NCI-H187 treated with DMSO at 0.1 percent for 48 hours (cell line): ENCODE data around the gene SPTY2D1.
A peak's percentile ranks its signal among the peaks of the same experiment; 100 is the strongest.
"Not testable (repeated sequence)": the region's sequence is repeated elsewhere in the genome, so short reads cannot be mapped to it uniquely, and the experiment has no call there.

ENCODE experiments used
- DNase-seq: peaks from one replicate; lab custom pipeline; 2025; lab: John Stamatoyannopoulos, UW

The SPTY2D1 gene

GRCh38 chr11:18634140-18635032, at the start of gene SPTY2D1:
Gene SPTY2D1, minus strand, starts transcription at chr11:18634342. Its CDS starts 85 bp downstream, at chr11:18634257.
- peak; percentile 93 for DNase-seq

- DNase-seq: no peak
These were observed 48.3 kb upstream of the SPTY2D1 start for GRCh38 chr11:18682466-18682865.

GRCh38 chr11:18681949-18682348, 47.8 kb upstream of the SPTY2D1 start:
- DNase-seq: not testable (repeated sequence)

- DNase-seq: no peak
These were observed 43.4 kb upstream of the SPTY2D1 start for GRCh38 chr11:18677560-18677959.

GRCh38 chr11:18676803-18677202, 42.7 kb upstream of the SPTY2D1 start:
- no peak for DNase-seq

- DNase-seq: not testable (repeated sequence)
These were observed 38.1 kb upstream of the SPTY2D1 start for GRCh38 chr11:18672209-18672608.

GRCh38 chr11:18671246-18671645, 37.1 kb upstream of the SPTY2D1 start:
- no peak for DNase-seq

GRCh38 chr11:18669711-18670110, 35.6 kb upstream of the SPTY2D1 start:
- no peak for DNase-seq

GRCh38 chr11:18669219-18669596, 35.1 kb upstream of the SPTY2D1 start:
- no peak for DNase-seq

- DNase-seq: no peak
These were observed 34.0 kb upstream of the SPTY2D1 start for GRCh38 chr11:18668131-18668530.

GRCh38 chr11:18665353-18665872, 31.3 kb upstream of the SPTY2D1 start:
- not testable (repeated sequence) for DNase-seq

- DNase-seq: no peak
These were observed 23.5 kb upstream of the SPTY2D1 start for GRCh38 chr11:18657673-18658072.

- DNase-seq: no peak
These were observed 16.9 kb upstream of the SPTY2D1 start for GRCh38 chr11:18650859-18651557.

GRCh38 chr11:18650353-18650752, 16.2 kb upstream of the SPTY2D1 start:
- no peak for DNase-seq

GRCh38 chr11:18643034-18643433, 8.9 kb upstream of the SPTY2D1 start:
- DNase-seq: not testable (repeated sequence)

- no peak for DNase-seq
These were observed 7.5 kb upstream of the SPTY2D1 start for GRCh38 chr11:18641677-18642076.

- DNase-seq: no peak
These were observed 644 bp downstream of the SPTY2D1 start for GRCh38 chr11:18633256-18634139.

- no peak for DNase-seq
These were observed 1.3 kb downstream of the SPTY2D1 start for GRCh38 chr11:18632841-18633240.

- DNase-seq: no peak
These were observed 10.0 kb downstream of the SPTY2D1 start for GRCh38 chr11:18624161-18624560.

GRCh38 chr11:18623707-18624106, 10.4 kb downstream of the SPTY2D1 start:
- DNase-seq: no peak

GRCh38 chr11:18618342-18619025, 15.7 kb downstream of the SPTY2D1 start:
- no peak for DNase-seq
